RWPE1 (cell line): Measurements from ENCODE around the gene KRTAP10-1.
"Not testable (repeated sequence)": the region's sequence is repeated elsewhere in the genome, so short reads cannot be mapped to it uniquely, and the experiment has no call there.

ENCODE experiments used
- CTCF ChIA-PET: fragments of 350-600 bp; sonication (Branson Sonifier 250); formaldehyde crosslinking; extraction: SDS; loops from one replicate; lab custom pipeline; 2021; lab: Yijun Ruan, JAX
- POLR2A ChIA-PET: fragments of 400-600 bp; formaldehyde crosslinking; extraction: SDS; loops from one replicate; lab custom pipeline; 2020; ENCODE audit warnings: antibody characterized with exemption; ENCODE audit not compliant: low non-redundant PET; lab: Yijun Ruan, JAX
- DNase-seq: peaks from one replicate; pipeline ENCODE4 v3.0.0; 2012; ENCODE audit warnings: low spot score
- H3K27ac ChIP-seq: fragments of 450-650 bp; 2 replicates; pipeline ENCODE4 v1.5.1; 2017
- TF ChIP-seq, protein P1 (sequence below): fragments of 450-650 bp; conservative IDR thresholded peaks from 2 replicates; pipeline ENCODE4 v1.5.1; 2017; ENCODE audit warnings: low read depth, mild to moderate bottlenecking

The KRTAP10-1 gene

DNA sequence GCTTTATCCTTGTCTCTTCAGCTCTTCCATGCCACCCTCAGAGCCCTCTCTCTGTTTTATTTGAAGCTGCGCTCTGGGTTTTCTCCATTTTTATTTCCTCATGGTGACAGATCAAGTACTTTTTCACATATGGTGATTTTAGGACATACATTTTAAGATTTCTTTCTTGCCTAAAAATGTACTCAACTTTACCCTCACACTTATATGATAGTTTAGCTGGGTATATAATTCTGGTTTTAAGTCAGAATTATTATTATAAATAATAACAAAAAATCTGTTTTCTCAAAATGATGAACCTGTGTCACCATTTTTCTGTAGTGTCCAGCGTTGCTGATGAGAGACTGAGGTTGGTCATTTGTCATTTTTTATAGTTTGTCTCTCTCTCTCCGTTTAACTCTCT is 41.2 kb upstream of the KRTAP10-1 start:
- TF ChIP-seq, protein P1, sequence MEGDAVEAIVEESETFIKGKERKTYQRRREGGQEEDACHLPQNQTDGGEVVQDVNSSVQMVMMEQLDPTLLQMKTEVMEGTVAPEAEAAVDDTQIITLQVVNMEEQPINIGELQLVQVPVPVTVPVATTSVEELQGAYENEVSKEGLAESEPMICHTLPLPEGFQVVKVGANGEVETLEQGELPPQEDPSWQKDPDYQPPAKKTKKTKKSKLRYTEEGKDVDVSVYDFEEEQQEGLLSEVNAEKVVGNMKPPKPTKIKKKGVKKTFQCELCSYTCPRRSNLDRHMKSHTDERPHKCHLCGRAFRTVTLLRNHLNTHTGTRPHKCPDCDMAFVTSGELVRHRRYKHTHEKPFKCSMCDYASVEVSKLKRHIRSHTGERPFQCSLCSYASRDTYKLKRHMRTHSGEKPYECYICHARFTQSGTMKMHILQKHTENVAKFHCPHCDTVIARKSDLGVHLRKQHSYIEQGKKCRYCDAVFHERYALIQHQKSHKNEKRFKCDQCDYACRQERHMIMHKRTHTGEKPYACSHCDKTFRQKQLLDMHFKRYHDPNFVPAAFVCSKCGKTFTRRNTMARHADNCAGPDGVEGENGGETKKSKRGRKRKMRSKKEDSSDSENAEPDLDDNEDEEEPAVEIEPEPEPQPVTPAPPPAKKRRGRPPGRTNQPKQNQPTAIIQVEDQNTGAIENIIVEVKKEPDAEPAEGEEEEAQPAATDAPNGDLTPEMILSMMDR = no peak
- no peak overlapping the region for H3K27ac ChIP-seq
- DNase-seq = no peak
- ChIA-PET POLR2A (no interaction called here), CTCF (interaction anchor here (0.5 kb wide), 1 partner anchor 161 kb away, joined by 5 read pairs; no protein-coding TSS in a partner anchor)

DNA sequence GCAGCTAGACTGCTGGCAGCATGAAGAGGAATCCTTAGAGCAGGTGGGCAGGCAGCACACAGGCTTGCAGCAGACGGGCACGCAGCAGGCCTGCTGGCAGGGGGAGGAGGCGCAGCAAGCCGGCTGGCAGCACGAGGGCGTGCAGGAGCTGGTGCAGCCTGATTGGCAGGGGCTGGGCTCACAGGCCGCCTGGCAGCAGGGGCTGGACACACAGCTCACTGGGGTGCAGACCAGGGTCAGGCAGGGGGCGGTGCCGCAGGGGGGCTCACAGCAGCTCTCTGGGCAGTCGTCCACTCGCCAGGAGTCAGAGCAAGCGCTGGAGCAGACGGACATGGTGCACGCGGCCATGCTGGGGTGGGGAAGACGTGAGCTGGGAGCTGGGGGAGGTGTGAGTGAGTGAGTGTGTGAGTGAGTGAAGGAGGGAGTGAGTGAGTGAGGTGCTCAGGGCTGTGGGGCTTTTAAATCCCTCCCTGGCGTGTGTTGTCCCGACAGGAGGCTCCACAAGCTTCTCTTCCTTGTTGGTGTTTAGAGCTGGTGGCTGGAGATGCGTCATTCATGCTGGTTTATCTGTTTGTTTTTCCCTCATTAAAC is 40.3 kb upstream of the KRTAP10-1 start, which contains the start of gene KRTAP10-5:
KRTAP10-5 (minus strand) TSS at position 374 of the 591 bp plus-strand sequence; CDS start at position 348, 26 bp downstream.
- DNase-seq, H3K27ac ChIP-seq, CTCF ChIA-PET, POLR2A ChIA-PET: not testable (repeated sequence)

DNA sequence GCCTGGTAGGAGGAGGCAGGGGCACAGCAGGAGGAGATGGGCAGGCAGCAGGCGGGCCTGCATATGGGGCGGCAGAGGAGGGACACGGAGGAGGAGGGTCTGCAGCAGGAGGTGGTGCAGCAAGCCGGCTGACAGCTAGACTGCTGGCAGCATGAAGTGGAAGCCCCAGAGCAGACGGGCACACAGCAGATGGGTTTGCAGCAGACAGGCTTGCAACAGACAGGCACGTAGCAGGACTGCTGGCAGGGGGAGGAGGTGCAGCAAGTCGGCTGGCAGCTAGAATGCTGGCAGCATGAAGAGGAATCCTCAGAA is 39.8 kb upstream of the KRTAP10-1 start:
- ChIA-PET CTCF (interaction anchor here (1.3 kb wide), 1 partner anchor 69 kb away, joined by 3 read pairs; no protein-coding TSS in a partner anchor), POLR2A (no interaction called here)
- no peak for DNase-seq
- TF ChIP-seq, protein P1 = no peak
- H3K27ac ChIP-seq = no peak overlapping the region

DNA sequence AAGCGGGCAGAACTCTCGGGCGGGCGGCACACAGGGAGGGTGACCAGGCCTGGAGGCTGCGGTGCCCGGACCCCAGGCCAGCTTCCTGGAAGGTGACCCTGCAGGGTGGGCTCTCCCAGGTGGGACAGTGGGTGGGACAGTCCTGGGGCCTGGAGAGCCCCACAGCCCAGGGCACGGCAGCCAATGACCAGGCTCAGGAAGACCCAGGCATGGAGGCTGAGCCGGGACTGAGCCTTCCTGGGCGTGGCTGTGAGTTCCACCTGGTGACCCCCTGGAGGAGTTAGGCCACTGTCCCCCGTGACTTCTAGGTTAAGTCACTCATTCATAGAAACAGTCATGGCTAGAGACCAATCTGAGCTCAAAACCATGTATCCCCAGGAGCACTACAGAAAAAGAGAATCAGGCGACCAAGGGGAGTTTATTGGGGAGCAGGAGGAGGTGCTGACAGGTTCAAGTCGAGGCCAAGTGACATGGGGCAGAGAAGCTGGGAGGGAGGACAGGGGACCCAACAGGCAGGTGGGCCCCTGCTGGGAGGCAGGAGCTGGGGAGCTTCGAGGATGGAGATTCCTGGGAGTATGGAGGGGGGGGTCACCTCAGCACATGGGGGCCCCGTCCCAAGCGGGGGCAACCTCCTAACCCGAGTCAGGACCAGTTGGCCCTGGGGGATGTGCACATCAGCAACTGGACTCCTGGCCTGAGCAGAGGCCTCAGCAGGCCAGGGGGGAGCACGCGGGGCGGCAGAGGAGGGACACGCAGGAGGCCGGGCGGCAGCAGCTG is 39.2 kb upstream of the KRTAP10-1 start:
- TF ChIP-seq, protein P1 = no peak
- POLR2A ChIA-PET = no interaction called here
- DNase-seq = no peak
- no peak overlapping the region for H3K27ac ChIP-seq
- CTCF ChIA-PET = interaction anchor here (0.7 to 1.3 kb wide), 2 partner anchors 69 to 1461 kb away, joined by 3 to 9 read pairs; no protein-coding TSS in a partner anchor

DNA sequence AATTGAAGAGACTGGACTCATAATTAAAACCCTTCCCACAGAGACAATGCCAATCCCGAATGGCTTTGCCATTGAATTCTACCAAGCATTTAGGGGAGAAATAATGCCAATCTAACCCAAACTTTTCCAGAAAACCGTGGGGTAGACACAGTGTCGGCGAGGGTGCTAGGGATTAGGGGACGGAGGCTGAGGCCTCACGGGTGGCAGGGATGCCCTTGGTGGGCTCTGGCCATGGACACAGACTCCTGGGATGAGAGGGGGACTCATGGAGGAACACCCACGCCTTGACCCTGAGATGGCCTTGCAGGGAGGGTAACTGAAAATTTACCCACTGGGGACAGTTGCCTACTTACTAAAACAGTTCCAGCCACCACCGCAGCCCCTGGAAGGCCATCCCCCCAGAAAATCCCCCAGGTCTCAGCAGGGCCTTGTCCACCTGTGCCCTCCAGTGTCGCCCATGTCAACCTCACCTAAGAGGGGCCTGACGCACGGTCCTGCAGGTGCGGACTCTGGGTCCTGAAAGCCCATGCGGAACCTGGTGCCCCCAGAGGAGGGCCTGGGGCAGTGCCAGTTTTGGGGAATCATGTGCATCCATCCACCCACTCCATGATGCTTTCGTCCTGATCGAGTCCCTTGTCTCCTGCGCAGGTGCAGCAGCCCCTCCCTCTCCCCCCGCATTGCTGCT is 38.5 kb upstream of the KRTAP10-1 start:
- DNase-seq = no peak
- ChIA-PET CTCF (interaction anchor here (0.7 to 1.3 kb wide), 2 partner anchors 68 to 1461 kb away, joined by 3 to 9 read pairs; no protein-coding TSS in a partner anchor), POLR2A (no interaction called here)
- TF ChIP-seq, protein P1 = no peak
- no peak overlapping the region for H3K27ac ChIP-seq

DNA sequence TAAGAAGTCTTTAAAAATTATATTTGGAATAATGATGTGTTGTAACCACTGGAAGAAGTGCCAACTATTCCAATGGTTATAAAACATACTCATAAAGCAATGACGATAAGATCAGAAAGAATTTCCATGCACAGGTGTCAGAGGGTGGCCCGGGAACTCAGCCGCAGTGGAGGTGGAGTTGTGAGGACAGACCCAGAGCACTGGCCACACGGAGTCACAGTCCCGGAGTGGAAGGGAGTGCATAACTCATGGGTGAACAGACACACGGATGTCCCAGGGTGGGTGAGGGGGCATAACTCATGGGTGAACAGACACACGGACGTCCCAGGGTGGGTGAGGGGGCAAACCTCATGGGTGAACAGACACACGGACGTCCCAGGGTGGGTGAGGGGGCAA is 36.0 kb upstream of the KRTAP10-1 start:
- no peak for DNase-seq
- CTCF ChIA-PET = no interaction called here
- no peak overlapping the region for H3K27ac ChIP-seq
- POLR2A ChIA-PET = no interaction called here
- TF ChIP-seq, protein P1 = no peak
